Body of pancreas (tissue), 4 donors: Measurements from ENCODE around the gene SLC25A21. TPM values are rescaled to one million over a fixed set of nuclear protein-coding genes. Genes with fewer than 3 reads are reported as not detected.

Experiments used
- ATAC-seq: fragments of 150-250 bp; one replicate; pipeline ENCODE4 v1.9.1; 2016
- DNase-seq, 4 donors: peaks; one replicate each; pipeline ENCODE4 v3.0.0-alpha.2; 2019
- H3K27ac ChIP-seq, 4 donors: fragments of 200-600 bp; sonication (generic); 1 replicate in 3 of 4; 2 replicates in 1 of 4; pipeline versions ENCODE4 v1.5.1 to v1.6.1; 2016 to 2019; ENCODE audit warnings: mild to moderate bottlenecking in 1 of 4, mixed read lengths in 1 of 4, moderate library complexity in 1 of 4
- H3K27me3 ChIP-seq, 2 donors: fragments of 200-600 bp; sonication (generic); one replicate each; pipeline ENCODE4 v1.6.0; 2016; ENCODE audit warnings: mild to moderate bottlenecking in 1 of 2
- H3K36me3 ChIP-seq, 2 donors: fragments of 200-600 bp; sonication (generic); replicated peaks in 1 of 2; 2 replicates each; pipeline ENCODE4 v1.5.1; 2016; ENCODE audit warnings: low read depth in 2 of 2; ENCODE audit not compliant: insufficient read depth in 1 of 2
- H3K4me1 ChIP-seq: fragments of 200-600 bp; sonication (generic); one replicate; pipeline ENCODE4 v1.6.0; 2016
- H3K4me3 ChIP-seq, 2 donors: fragments of 200-600 bp; sonication (generic); 1 replicate in 1 of 2; 2 replicates in 1 of 2; pipeline ENCODE4 v1.5.1; 2016 to 2019
- H3K9me3 ChIP-seq, 3 donors: fragments of 200-600 bp; sonication (generic); 1 replicate in 2 of 3; 2 replicates in 1 of 3; pipeline ENCODE4 v1.5.1; 2016
- POLR2A ChIP-seq, 3 donors: fragments of 450-650 bp; IDR thresholded peaks; one replicate each; pipeline ENCODE4 v1.6.1; 2016; ENCODE audit warnings: antibody characterized with exemption in 3 of 3, mild to moderate bottlenecking in 2 of 3
- WGBS, 2 donors: methylation state at CpG; one replicate each; pipeline ENCODE4 v1.1.5; 2017; 5-methylcytosine and 5-hydroxymethylcytosine counted together
- intact Hi-C: fragments of 100-400 bp; cut with DNase I; formaldehyde crosslinking; loops from one replicate; pipeline ENCODE4 v1.15.1; 2023
- total RNA-seq, 2 donors: library from RNA; depleted of rRNA; stranded (reverse); fragments of >200 nt; gene quantifications; one replicate each; pipeline ENCODE4 v1.1.0, GENCODE V29; 2016
- TF ChIP-seq, protein P1 (sequence below), 7 experiments: fragments of 450-650 bp in 4 of 7; fragments of 200-600 bp in 3 of 7; sonication (generic) in 3 of 7; IDR thresholded peaks; one replicate each; pipeline ENCODE4 v1.5.1; 2016 to 2019; ENCODE audit warnings: antibody characterized with exemption in 7 of 7

SLC25A21 gene
- total RNA-seq, 2 donors from 2014 or later: not detected

DNA sequence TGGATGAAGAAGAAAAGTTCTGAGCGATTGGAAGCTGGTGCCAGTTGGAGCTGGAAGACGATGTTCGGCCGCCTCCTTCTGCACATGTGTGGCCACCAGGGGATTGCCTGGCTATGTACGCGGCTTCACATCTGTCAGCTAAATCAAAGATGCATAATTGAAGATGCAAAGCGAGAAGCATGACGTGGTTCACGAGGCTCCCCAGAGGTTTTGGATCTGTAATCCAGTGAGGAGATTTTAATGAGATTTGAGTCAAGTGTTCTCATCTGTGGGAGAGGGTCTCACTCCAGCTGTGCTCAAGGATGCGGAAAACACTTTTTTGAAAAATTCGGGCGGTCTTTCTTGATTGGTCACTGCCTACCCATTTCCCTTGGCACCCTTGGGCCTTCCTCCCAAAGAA, 416.2 kb downstream of the SLC25A21 start:
- H3K4me3 ChIP-seq: no peak overlapping the region
- H3K27me3 ChIP-seq: no peaks in the 10 kb centered on the region
- no peaks in the 10 kb centered on the region for H3K36me3 ChIP-seq
- H3K9me3 ChIP-seq: no peaks in the 10 kb centered on the region
- H3K27ac ChIP-seq: no peak overlapping the region
- DNase-seq (no peak), ATAC-seq (no peak)
- WGBS, 2 donors: 83 to 86% methylated on average over 12 of the region's 12 CpGs
- TF ChIP-seq POLR2A (IDR thresholded peaks at IDR 0.05): no peak
- TF ChIP-seq, protein P1, sequence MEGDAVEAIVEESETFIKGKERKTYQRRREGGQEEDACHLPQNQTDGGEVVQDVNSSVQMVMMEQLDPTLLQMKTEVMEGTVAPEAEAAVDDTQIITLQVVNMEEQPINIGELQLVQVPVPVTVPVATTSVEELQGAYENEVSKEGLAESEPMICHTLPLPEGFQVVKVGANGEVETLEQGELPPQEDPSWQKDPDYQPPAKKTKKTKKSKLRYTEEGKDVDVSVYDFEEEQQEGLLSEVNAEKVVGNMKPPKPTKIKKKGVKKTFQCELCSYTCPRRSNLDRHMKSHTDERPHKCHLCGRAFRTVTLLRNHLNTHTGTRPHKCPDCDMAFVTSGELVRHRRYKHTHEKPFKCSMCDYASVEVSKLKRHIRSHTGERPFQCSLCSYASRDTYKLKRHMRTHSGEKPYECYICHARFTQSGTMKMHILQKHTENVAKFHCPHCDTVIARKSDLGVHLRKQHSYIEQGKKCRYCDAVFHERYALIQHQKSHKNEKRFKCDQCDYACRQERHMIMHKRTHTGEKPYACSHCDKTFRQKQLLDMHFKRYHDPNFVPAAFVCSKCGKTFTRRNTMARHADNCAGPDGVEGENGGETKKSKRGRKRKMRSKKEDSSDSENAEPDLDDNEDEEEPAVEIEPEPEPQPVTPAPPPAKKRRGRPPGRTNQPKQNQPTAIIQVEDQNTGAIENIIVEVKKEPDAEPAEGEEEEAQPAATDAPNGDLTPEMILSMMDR (IDR thresholded peaks at IDR 0.05): no peak
- H3K4me1 ChIP-seq: no peaks in the 10 kb centered on the region
- intact Hi-C loops: no loop called here

DNA sequence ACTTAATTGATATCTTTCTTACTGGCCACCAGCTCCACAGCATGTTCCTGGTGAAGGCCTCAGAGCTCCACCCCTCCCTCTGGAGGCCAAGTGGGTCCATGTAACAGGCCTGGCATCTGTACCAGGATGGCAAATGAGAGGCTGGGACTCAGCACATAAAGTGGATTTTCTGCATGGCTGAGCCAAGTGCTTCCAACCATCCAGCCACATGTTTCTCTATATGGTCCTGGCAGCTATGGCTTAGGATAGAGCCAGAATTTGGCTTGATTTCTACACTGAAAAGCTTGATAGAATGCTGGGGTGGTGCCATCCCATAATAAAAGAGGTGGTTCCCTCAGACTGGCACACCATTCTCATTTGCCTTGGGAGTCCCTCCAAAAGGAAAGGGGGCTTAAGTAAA, 416.6 kb downstream of the SLC25A21 start:
- Histone ChIP-seq H3K4me1 (no peaks in the 10 kb centered on the region), H3K9me3 (no peaks in the 10 kb centered on the region), H3K27me3 (no peaks in the 10 kb centered on the region), H3K36me3 (no peaks in the 10 kb centered on the region), H3K4me3 (no peak overlapping the region), H3K27ac (no peak overlapping the region)
- no peak for ATAC-seq
- TF ChIP-seq POLR2A (IDR thresholded peaks at IDR 0.05): no peak
- TF ChIP-seq, protein P1 (IDR thresholded peaks at IDR 0.05): no peak
- intact Hi-C loops: no loop called here
- DNase-seq: no peak

- Histone ChIP-seq H3K9me3 (no peaks in the 10 kb centered on the region), H3K27me3 (no peaks in the 10 kb centered on the region), H3K27ac (no peak overlapping the region), H3K36me3 (no peaks in the 10 kb centered on the region), H3K4me1 (no peaks in the 10 kb centered on the region), H3K4me3 (no peak overlapping the region)
- no peak for TF ChIP-seq POLR2A (IDR thresholded peaks at IDR 0.05)
- TF ChIP-seq, protein P1 (IDR thresholded peaks at IDR 0.05): no peak
- WGBS, 2 donors: 78 to 94% methylated on average over 3 of the region's 3 CpGs
- no peak for DNase-seq
- ATAC-seq: no peak
- intact Hi-C loops: no loop called here
Observed at GRCh38 chr14:36751920-36752319, 420.5 kb downstream of the SLC25A21 start.

- DNase-seq: no peak
- no peak overlapping the region for H3K4me3 ChIP-seq
- ATAC-seq: no peak
- no peak overlapping the region for H3K27ac ChIP-seq
- TF ChIP-seq, protein P1 (IDR thresholded peaks at IDR 0.05): no peak
- TF ChIP-seq POLR2A (IDR thresholded peaks at IDR 0.05): no peak
- no peaks in the 10 kb centered on the region for H3K9me3 ChIP-seq
- no peaks in the 10 kb centered on the region for H3K4me1 ChIP-seq
- no peaks in the 10 kb centered on the region for H3K36me3 ChIP-seq
- no peaks in the 10 kb centered on the region for H3K27me3 ChIP-seq
- intact Hi-C loops: no loop called here
Observed at GRCh38 chr14:36751106-36751505, 421.3 kb downstream of the SLC25A21 start.

GRCh38 chr14:36750244-36750643, 422.2 kb downstream of the SLC25A21 start:
- no peak for ATAC-seq
- intact Hi-C loops: no loop called here
- DNase-seq: no peak
- Histone ChIP-seq H3K4me1 (no peaks in the 10 kb centered on the region), H3K4me3 (no peak overlapping the region), H3K9me3 (no peaks in the 10 kb centered on the region), H3K36me3 (no peaks in the 10 kb centered on the region), H3K27ac (no peak overlapping the region), H3K27me3 (no peaks in the 10 kb centered on the region)
- WGBS, 2 donors: 62 to 74% methylated on average over 1 of the region's 1 CpG
- no peak for TF ChIP-seq POLR2A (IDR thresholded peaks at IDR 0.05)
- TF ChIP-seq, protein P1 (IDR thresholded peaks at IDR 0.05): no peak
